PFSK-1 (cell line): ENCODE results near the gene PGD.

Source experiments
- FOXP2 ChIP-seq: optimal IDR thresholded peaks from 2 replicates; pipeline ENCODE3; 2011; ENCODE audit warnings: borderline replicate concordance, control low read depth, inconsistent platforms; ENCODE audit not compliant: insufficient read depth; ENCODE audit errors: extremely low read length, extremely low read depth
- POLR2AphosphoS5 ChIP-seq: IDR thresholded peaks from 2 replicates; pipeline ENCODE4 v1.6.1; 2012; ENCODE audit warnings: low read depth, mild to moderate bottlenecking, control low read depth, low read length, moderate library complexity
- SIN3A ChIP-seq: IDR thresholded peaks from 2 replicates; pipeline ENCODE4 v1.6.1; 2012; ENCODE audit warnings: mild to moderate bottlenecking, low read length, moderate library complexity, borderline replicate concordance; ENCODE audit not compliant: insufficient read depth
- TAF1 ChIP-seq: IDR thresholded peaks from 2 replicates; pipeline ENCODE4 v1.6.1; 2012; ENCODE audit warnings: low read length, control low read depth, borderline replicate concordance; ENCODE audit not compliant: insufficient read depth
- TF ChIP-seq, protein P1 (sequence below), 2 experiments: IDR thresholded peaks; 2 replicates each; pipeline versions ENCODE4 v1.6.1 to v1.8.0; 2011 to 2012; ENCODE audit warnings: low read depth in 2 of 2, low read length in 2 of 2, control low read depth in 1 of 2, inconsistent platforms in 1 of 2, mild to moderate bottlenecking in 1 of 2, moderate library complexity in 1 of 2; ENCODE audit not compliant: insufficient read depth in 1 of 2

DNA sequence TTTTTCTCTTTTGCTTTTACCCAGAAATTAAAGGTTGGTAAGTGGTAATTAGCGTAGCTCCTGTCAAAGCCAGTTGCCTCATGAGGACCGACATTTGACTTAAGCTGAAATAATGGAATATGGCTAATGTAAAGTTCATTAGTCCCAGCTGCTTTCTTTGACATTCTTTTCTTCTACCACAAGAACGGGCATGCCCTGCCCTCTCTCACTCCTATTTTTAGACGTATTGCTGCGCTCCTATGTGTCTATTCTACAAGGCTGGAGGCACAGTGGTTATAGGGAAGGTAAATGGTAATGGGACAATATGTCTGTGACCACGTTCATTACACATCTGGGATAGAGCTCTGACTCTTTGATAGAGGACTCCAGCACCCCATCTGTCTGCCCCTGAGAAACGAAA, 57.8 kb downstream of the PGD start:
- TF ChIP-seq, protein P1, sequence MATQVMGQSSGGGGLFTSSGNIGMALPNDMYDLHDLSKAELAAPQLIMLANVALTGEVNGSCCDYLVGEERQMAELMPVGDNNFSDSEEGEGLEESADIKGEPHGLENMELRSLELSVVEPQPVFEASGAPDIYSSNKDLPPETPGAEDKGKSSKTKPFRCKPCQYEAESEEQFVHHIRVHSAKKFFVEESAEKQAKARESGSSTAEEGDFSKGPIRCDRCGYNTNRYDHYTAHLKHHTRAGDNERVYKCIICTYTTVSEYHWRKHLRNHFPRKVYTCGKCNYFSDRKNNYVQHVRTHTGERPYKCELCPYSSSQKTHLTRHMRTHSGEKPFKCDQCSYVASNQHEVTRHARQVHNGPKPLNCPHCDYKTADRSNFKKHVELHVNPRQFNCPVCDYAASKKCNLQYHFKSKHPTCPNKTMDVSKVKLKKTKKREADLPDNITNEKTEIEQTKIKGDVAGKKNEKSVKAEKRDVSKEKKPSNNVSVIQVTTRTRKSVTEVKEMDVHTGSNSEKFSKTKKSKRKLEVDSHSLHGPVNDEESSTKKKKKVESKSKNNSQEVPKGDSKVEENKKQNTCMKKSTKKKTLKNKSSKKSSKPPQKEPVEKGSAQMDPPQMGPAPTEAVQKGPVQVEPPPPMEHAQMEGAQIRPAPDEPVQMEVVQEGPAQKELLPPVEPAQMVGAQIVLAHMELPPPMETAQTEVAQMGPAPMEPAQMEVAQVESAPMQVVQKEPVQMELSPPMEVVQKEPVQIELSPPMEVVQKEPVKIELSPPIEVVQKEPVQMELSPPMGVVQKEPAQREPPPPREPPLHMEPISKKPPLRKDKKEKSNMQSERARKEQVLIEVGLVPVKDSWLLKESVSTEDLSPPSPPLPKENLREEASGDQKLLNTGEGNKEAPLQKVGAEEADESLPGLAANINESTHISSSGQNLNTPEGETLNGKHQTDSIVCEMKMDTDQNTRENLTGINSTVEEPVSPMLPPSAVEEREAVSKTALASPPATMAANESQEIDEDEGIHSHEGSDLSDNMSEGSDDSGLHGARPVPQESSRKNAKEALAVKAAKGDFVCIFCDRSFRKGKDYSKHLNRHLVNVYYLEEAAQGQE (IDR thresholded peaks at IDR 0.05; ENCODE audit: insufficient read depth in 1 of 2, low read depth in 2 of 2, low read length in 2 of 2): no peak
- TF ChIP-seq TAF1 (no peak), FOXP2 (no peak), POLR2AphosphoS5 (no peak), SIN3A (no peak)
